ENCODE measurements around the gene PRRT1.

GRCh38 chr6:32183030-32183429 lies 31.3 kb upstream of the PRRT1 start:
- no peak for TF ChIP-seq CTCF (conservative IDR thresholded peaks at IDR 0.05; ENCODE audit: low read length)
- no peak for TF ChIP-seq EZH2phosphoT487 (IDR thresholded peaks at IDR 0.05; ENCODE audit: borderline replicate concordance)
